ENCODE results near the gene NCOA6. TPM values are rescaled to one million over a fixed set of nuclear protein-coding genes. Genes with fewer than 3 reads are reported as not detected.

NCOA6 gene
- total and polyA plus RNA-seq, 2 donors (not counting 1 experiment from before 2014, with no cell fraction given): 16.0 to 31.9 TPM

- Histone ChIP-seq H3K79me2 (ENCODE audit: control insufficient read depth, insufficient read depth, low read length) (no peaks in the 10 kb centered on the region), H2AFZ (ENCODE audit: insufficient read depth, low read depth, low read length, poor library complexity, severe bottlenecking) (no peak overlapping the region), H3K27ac (ENCODE audit: low read length in 2 of 2) (no peak overlapping the region), H3K9ac (ENCODE audit: low read length) (no peak overlapping the region), H3K9me3 (ENCODE audit: control extremely low read depth in 1 of 3, control insufficient read depth in 2 of 3, insufficient read depth in 1 of 3, low read length in 2 of 3) (no peaks in the 10 kb centered on the region), H3K4me2 (replicated peaks; ENCODE audit: low read depth, low read length, poor library complexity, severe bottlenecking) (no peak overlapping the region), H4K20me1 (ENCODE audit: control insufficient read depth, insufficient read depth, low read length, poor library complexity, severe bottlenecking) (no peaks in the 10 kb centered on the region), H3K4me3 (ENCODE audit: control extremely low read depth in 1 of 5, extremely low read depth in 1 of 5, insufficient read depth in 1 of 5, low read depth in 2 of 5, low read length in 4 of 5) (no peak overlapping the region), H3K4me1 (ENCODE audit: control insufficient read depth in 2 of 2, insufficient read depth in 2 of 2, low read length in 2 of 2) (no peaks in the 10 kb centered on the region), H3K36me3 (replicated peaks in 1 of 2; ENCODE audit: control extremely low read depth in 1 of 2, control insufficient read depth in 1 of 2, extremely low read depth in 1 of 2, insufficient read depth in 2 of 2, low read length in 1 of 2) (peaks cover 15 to 59% of the 10 kb centered on the region in 2 experiments), H3K27me3 (replicated peaks in 1 of 4; ENCODE audit: control extremely low read depth in 1 of 4, control insufficient read depth in 3 of 4, insufficient read depth in 4 of 4, low read length in 3 of 4) (no peaks in the 10 kb centered on the region)
- no peaks in the 10 kb centered on the region for H3K4me1 Mint-ChIP-seq
- H3K4me3 Mint-ChIP-seq: no peak overlapping the region
- H3K27ac Mint-ChIP-seq: no peak overlapping the region
- no peaks in the 10 kb centered on the region for H3K9me3 Mint-ChIP-seq (ENCODE audit: insufficient read depth)
- TF ChIP-seq EZH2 (IDR thresholded peaks at IDR 0.05; ENCODE audit: borderline replicate concordance, insufficient read depth, low read depth, low read length, poor library complexity, severe bottlenecking) (no peak), CTCF (IDR thresholded peaks at IDR 0.05) (no peak)
- DNase-seq (no peak), ATAC-seq (ENCODE audit: low read depth) (no peak)
- ChIA-PET CTCF (interaction anchor here (1.6 kb wide), 1 partner anchor 449 kb away, joined by 8 read pairs; no protein-coding TSS in a partner anchor), POLR2A (no interaction called here)
- no CpG with 5 or more reads among the region's 1 CpG for WGBS (ENCODE audit: insufficient coverage)
- intact Hi-C loops (cut with micrococcal nuclease): no loop called here
- no peaks in the 10 kb centered on the region for H3K27me3 Mint-ChIP-seq
Measured at GRCh38 chr20:34762031-34762555, 63.4 kb downstream of the NCOA6 start.

- no peaks in the 10 kb centered on the region for H3K27me3 ChIP-seq (replicated peaks in 1 of 4; ENCODE audit: control extremely low read depth in 1 of 4, control insufficient read depth in 3 of 4, insufficient read depth in 4 of 4, low read length in 3 of 4)
- no peaks in the 10 kb centered on the region for H3K79me2 ChIP-seq (ENCODE audit: control insufficient read depth, insufficient read depth, low read length)
- DNase-seq: no peak
- no peaks in the 10 kb centered on the region for H4K20me1 ChIP-seq (ENCODE audit: control insufficient read depth, insufficient read depth, low read length, poor library complexity, severe bottlenecking)
- H3K9ac ChIP-seq (ENCODE audit: low read length): no peak overlapping the region
- no peaks in the 10 kb centered on the region for H3K4me1 Mint-ChIP-seq
- no peak overlapping the region for H3K27ac Mint-ChIP-seq
- H3K27ac ChIP-seq (ENCODE audit: low read length in 2 of 2): no peak overlapping the region
- H3K4me3 ChIP-seq (ENCODE audit: control extremely low read depth in 1 of 5, extremely low read depth in 1 of 5, insufficient read depth in 1 of 5, low read depth in 2 of 5, low read length in 4 of 5): no peak overlapping the region
- no peaks in the 10 kb centered on the region for H3K4me1 ChIP-seq (ENCODE audit: control insufficient read depth in 2 of 2, insufficient read depth in 2 of 2, low read length in 2 of 2)
- ChIA-PET POLR2A (no interaction called here), CTCF (interaction anchor here (1.1 to 1.5 kb wide), 4 partner anchors 13 to 443 kb away, joined by 4 to 7 read pairs (median 6); no protein-coding TSS in a partner anchor)
- peaks cover 23 to 44% of the 10 kb centered on the region in 2 experiments for H3K36me3 ChIP-seq (replicated peaks in 1 of 2; ENCODE audit: control extremely low read depth in 1 of 2, control insufficient read depth in 1 of 2, extremely low read depth in 1 of 2, insufficient read depth in 2 of 2, low read length in 1 of 2)
- intact Hi-C loops (cut with micrococcal nuclease): no loop called here
- no peaks in the 10 kb centered on the region for H3K9me3 Mint-ChIP-seq (ENCODE audit: insufficient read depth)
- no CpG with 5 or more reads among the region's 1 CpG for WGBS (ENCODE audit: insufficient coverage)
- H3K4me2 ChIP-seq (replicated peaks; ENCODE audit: low read depth, low read length, poor library complexity, severe bottlenecking): no peak overlapping the region
- no peak for TF ChIP-seq EZH2 (IDR thresholded peaks at IDR 0.05; ENCODE audit: borderline replicate concordance, insufficient read depth, low read depth, low read length, poor library complexity, severe bottlenecking)
- no peak for TF ChIP-seq CTCF (IDR thresholded peaks at IDR 0.05)
- no peaks in the 10 kb centered on the region for H3K27me3 Mint-ChIP-seq
- no peak overlapping the region for H2AFZ ChIP-seq (ENCODE audit: insufficient read depth, low read depth, low read length, poor library complexity, severe bottlenecking)
- no peak for ATAC-seq (ENCODE audit: low read depth)
- H3K9me3 ChIP-seq (ENCODE audit: control extremely low read depth in 1 of 3, control insufficient read depth in 2 of 3, insufficient read depth in 1 of 3, low read length in 2 of 3): no peaks in the 10 kb centered on the region
- no peak overlapping the region for H3K4me3 Mint-ChIP-seq
Measured at GRCh38 chr20:34755367-34755766, 70.1 kb downstream of the NCOA6 start.

Data from B cell (primary cell).